ENCODE results near the gene GRAMD1B. TPM values are rescaled to one million over a fixed set of nuclear protein-coding genes. Genes with fewer than 3 reads are reported as not detected.

GRAMD1B gene
- total RNA-seq, 3 donors from 2014 or later (not counting 1 experiment from before 2014, with no cell fraction given) = 5.9 to 10.3 (median 8.8) TPM

DNA sequence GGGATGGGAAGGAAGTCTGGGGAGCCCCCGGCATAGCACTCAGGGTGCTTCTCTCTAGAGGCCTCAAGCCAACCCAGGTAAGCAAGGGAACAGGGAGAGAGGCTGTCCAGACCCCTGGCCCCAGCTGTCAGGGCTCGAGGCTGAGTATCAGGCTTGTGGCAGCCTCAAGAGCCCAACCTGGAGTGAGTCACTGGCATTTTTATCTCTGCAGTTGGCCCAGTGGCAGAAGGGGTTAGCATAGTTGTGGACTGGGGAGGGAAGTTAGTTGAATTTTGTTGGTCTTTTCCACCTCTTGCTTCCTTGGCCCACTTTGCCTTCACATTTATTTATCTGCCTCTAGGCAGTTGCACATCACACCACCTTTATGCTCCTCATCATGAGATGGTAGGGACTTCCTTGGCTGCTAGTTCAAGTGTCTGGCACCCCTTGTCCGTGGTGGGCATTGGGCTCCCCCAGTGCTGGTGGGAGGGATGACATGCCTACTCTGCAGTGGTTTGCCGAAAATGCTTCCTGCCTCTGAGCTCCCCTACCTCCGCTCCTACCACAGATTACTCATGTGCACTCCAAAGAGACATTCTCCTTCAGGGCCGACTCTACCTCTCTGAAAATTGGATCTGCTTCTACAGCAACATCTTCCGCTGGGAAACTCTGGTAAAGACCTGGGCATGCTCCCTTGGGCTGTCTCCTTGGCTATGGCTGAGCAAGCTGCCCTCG is 164.3 kb downstream of the GRAMD1B start:
- no peaks in the 10 kb centered on the region for H3K4me1 Mint-ChIP-seq
- no peak for DNase-seq
- intact Hi-C loops (cut with micrococcal nuclease) = no loop called here
- H3K4me1 ChIP-seq (ENCODE audit: control insufficient read depth, insufficient read depth, low read length) = no peaks in the 10 kb centered on the region
- H3K9me3 ChIP-seq (ENCODE audit: control insufficient read depth, insufficient read depth, low read length) = no peaks in the 10 kb centered on the region
- 95% methylated on average over 8 of the region's 8 CpGs for WGBS (ENCODE audit: insufficient coverage)
- H3K4me3 Mint-ChIP-seq = no peak overlapping the region
- no peaks in the 10 kb centered on the region for H3K27me3 Mint-ChIP-seq (ENCODE audit: low read depth in 2 of 2)
- no peaks in the 10 kb centered on the region for H3K36me3 ChIP-seq (ENCODE audit: control insufficient read depth, insufficient read depth, low read length)
- ATAC-seq = no peak
- no peak overlapping the region for H3K27ac Mint-ChIP-seq
- no peaks in the 10 kb centered on the region for H3K27me3 ChIP-seq (ENCODE audit: control insufficient read depth, insufficient read depth, low read length)
- H3K36me3 Mint-ChIP-seq = no peaks in the 10 kb centered on the region
- no peak overlapping the region for H3K4me3 ChIP-seq (ENCODE audit: low read length)
- H3K27ac ChIP-seq (ENCODE audit: low read length) = no peak overlapping the region
- TF ChIP-seq, protein P1, sequence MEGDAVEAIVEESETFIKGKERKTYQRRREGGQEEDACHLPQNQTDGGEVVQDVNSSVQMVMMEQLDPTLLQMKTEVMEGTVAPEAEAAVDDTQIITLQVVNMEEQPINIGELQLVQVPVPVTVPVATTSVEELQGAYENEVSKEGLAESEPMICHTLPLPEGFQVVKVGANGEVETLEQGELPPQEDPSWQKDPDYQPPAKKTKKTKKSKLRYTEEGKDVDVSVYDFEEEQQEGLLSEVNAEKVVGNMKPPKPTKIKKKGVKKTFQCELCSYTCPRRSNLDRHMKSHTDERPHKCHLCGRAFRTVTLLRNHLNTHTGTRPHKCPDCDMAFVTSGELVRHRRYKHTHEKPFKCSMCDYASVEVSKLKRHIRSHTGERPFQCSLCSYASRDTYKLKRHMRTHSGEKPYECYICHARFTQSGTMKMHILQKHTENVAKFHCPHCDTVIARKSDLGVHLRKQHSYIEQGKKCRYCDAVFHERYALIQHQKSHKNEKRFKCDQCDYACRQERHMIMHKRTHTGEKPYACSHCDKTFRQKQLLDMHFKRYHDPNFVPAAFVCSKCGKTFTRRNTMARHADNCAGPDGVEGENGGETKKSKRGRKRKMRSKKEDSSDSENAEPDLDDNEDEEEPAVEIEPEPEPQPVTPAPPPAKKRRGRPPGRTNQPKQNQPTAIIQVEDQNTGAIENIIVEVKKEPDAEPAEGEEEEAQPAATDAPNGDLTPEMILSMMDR (IDR thresholded peaks at IDR 0.05) = no peak
- H3K9me3 Mint-ChIP-seq = no peaks in the 10 kb centered on the region

DNA sequence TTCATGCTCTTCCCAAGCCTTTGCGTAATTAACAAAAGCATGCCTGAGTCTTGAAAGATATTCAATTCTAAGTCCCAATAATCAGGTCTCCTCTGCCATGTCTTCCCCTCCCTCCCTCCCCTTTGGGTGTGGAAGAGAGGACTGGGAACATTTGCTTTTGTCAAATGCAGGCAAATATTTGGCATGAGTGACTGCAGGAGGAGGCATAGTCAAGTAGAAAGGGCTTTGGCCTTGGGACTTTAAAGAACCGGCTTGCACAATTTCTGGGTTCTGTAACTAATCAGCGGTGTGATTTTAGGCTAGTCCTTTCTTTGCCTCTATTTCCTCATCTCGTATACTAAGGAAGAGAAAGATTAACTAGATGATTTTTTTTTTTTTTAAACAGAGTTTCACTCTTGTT is 164.9 kb downstream of the GRAMD1B start:
- H3K27ac Mint-ChIP-seq = no peak overlapping the region
- WGBS (ENCODE audit: insufficient coverage) = 86% methylated on average over 3 of the region's 4 CpGs
- no peaks in the 10 kb centered on the region for H3K36me3 Mint-ChIP-seq
- H3K4me1 ChIP-seq (ENCODE audit: control insufficient read depth, insufficient read depth, low read length) = no peaks in the 10 kb centered on the region
- no peak overlapping the region for H3K4me3 ChIP-seq (ENCODE audit: low read length)
- no peak for DNase-seq
- H3K27me3 ChIP-seq (ENCODE audit: control insufficient read depth, insufficient read depth, low read length) = no peaks in the 10 kb centered on the region
- no peak overlapping the region for H3K4me3 Mint-ChIP-seq
- no peaks in the 10 kb centered on the region for H3K27me3 Mint-ChIP-seq (ENCODE audit: low read depth in 2 of 2)
- H3K9me3 ChIP-seq (ENCODE audit: control insufficient read depth, insufficient read depth, low read length) = no peaks in the 10 kb centered on the region
- no peaks in the 10 kb centered on the region for H3K9me3 Mint-ChIP-seq
- TF ChIP-seq, protein P1 (IDR thresholded peaks at IDR 0.05) = no peak
- ATAC-seq = no peak
- H3K27ac ChIP-seq (ENCODE audit: low read length) = no peak overlapping the region
- no peaks in the 10 kb centered on the region for H3K4me1 Mint-ChIP-seq
- no peaks in the 10 kb centered on the region for H3K36me3 ChIP-seq (ENCODE audit: control insufficient read depth, insufficient read depth, low read length)
- intact Hi-C loops (cut with micrococcal nuclease) = no loop called here

DNA sequence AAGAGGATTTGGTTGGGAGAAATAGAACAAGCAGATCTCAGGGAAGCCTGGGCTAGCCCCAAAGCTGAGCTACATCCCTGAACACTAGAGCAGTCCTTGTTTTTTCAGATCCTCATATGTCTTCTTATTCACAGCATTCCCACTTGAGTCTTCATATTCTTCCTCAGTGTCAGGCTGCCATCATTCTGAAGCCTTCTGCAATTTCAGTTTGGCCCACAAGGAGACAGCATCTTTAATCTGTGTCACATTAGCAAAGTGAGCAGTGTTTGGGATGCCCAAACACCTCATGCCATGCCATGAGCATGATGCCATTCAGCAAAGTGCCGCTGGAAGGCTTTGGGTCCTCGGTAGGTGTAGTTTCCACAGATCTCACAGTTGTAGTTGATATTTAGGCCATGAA is 167.8 kb downstream of the GRAMD1B start:
- Histone ChIP-seq H3K36me3 (ENCODE audit: control insufficient read depth, insufficient read depth, low read length) (peaks cover 3% of the 10 kb centered on the region), H3K4me3 (ENCODE audit: low read length) (no peak overlapping the region), H3K27me3 (ENCODE audit: control insufficient read depth, insufficient read depth, low read length) (no peaks in the 10 kb centered on the region), H3K27ac (ENCODE audit: low read length) (no peak overlapping the region), H3K4me1 (ENCODE audit: control insufficient read depth, insufficient read depth, low read length) (no peaks in the 10 kb centered on the region), H3K9me3 (ENCODE audit: control insufficient read depth, insufficient read depth, low read length) (no peaks in the 10 kb centered on the region)
- TF ChIP-seq, protein P1 (IDR thresholded peaks at IDR 0.05) = no peak
- Mint-ChIP-seq H3K4me3 (no peak overlapping the region), H3K27ac (no peak overlapping the region), H3K27me3 (ENCODE audit: low read depth in 2 of 2) (no peaks in the 10 kb centered on the region), H3K4me1 (no peaks in the 10 kb centered on the region), H3K36me3 (no peaks in the 10 kb centered on the region), H3K9me3 (no peaks in the 10 kb centered on the region)
- no peak for DNase-seq
- WGBS (ENCODE audit: insufficient coverage) = 96% methylated on average over 2 of the region's 2 CpGs
- intact Hi-C loops (cut with micrococcal nuclease) = no loop called here
- no peak for ATAC-seq

DNA sequence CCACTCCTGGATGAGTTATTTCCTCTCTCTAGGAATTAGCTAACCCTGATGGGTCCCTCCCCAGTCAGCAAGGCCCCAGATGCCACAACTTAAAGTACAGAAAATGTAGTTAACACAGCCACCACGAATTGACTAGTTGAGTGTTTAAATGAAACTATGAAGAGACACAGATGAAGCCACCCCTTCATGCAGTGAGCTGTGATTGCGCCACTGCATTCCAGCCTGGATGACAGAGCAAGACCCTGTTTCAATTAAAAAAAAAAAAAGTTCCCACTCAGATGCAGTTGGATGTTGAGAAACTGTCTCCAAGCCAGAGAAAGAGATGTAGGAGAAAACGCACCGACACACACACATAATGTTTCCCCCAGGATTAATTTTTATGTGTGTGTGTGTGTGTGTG is 171.1 kb downstream of the GRAMD1B start:
- no peak for ATAC-seq
- H3K27me3 ChIP-seq (ENCODE audit: control insufficient read depth, insufficient read depth, low read length) = no peaks in the 10 kb centered on the region
- intact Hi-C loops (cut with micrococcal nuclease) = no loop called here
- H3K4me3 ChIP-seq (ENCODE audit: low read length) = no peak overlapping the region
- H3K36me3 ChIP-seq (ENCODE audit: control insufficient read depth, insufficient read depth, low read length) = peaks cover 3% of the 10 kb centered on the region
- TF ChIP-seq, protein P1 (IDR thresholded peaks at IDR 0.05) = no peak
- Mint-ChIP-seq H3K27me3 (ENCODE audit: low read depth in 2 of 2) (no peaks in the 10 kb centered on the region), H3K4me3 (no peak overlapping the region), H3K4me1 (no peaks in the 10 kb centered on the region), H3K9me3 (no peaks in the 10 kb centered on the region), H3K36me3 (no peaks in the 10 kb centered on the region), H3K27ac (no peak overlapping the region)
- no peak overlapping the region for H3K27ac ChIP-seq (ENCODE audit: low read length)
- WGBS (ENCODE audit: insufficient coverage) = 100% methylated on average over 2 of the region's 4 CpGs
- H3K9me3 ChIP-seq (ENCODE audit: control insufficient read depth, insufficient read depth, low read length) = no peaks in the 10 kb centered on the region
- no peak for DNase-seq
- no peaks in the 10 kb centered on the region for H3K4me1 ChIP-seq (ENCODE audit: control insufficient read depth, insufficient read depth, low read length)
